Measurements from ENCODE around the gene CCDC192. TPM values are rescaled to one million over a fixed set of nuclear protein-coding genes. Genes with fewer than 3 reads are reported as not detected.

The CCDC192 gene
- polyA plus RNA-seq, 1 donor = 0.88 TPM

DNA sequence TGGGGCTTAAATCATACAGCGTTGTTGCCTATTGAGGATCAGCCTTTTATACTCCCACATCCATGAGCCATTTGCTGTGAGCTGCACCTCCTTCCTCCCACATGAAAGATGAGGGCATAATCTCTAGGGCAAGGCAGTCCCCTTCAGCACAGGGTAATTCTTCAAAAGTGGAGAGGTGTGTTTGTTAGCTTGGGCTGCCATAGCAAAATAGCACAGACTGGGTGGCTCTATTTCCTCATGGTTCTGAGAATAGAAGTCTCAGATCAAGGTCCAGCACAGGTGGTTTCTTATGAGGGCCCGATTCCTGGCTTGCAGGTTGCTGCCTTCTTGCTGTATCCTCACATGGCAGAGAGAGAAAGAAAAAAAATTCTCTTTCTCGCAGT lies 258.6 kb downstream of the CCDC192 start:
- no peak for DNase-seq

DNA sequence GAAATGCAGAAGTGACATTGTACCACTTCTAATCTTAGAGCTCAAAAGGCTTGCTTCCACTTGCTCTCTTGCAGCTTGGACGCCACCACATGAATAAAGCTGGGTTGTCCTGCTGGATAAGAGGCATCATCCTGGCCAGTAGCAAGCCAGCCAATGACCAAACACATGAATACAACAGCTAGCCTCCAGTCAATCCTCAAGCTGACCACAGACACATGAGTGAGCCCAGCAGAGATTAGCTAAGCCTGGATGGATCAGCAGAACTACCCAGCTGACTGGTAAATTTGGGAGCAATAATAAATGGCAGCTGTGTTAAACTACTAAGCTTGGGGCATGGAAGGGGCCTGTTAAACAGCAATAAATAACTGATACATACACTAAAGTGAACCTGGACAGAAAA lies 259.3 kb downstream of the CCDC192 start:
- no peak for DNase-seq

DNA sequence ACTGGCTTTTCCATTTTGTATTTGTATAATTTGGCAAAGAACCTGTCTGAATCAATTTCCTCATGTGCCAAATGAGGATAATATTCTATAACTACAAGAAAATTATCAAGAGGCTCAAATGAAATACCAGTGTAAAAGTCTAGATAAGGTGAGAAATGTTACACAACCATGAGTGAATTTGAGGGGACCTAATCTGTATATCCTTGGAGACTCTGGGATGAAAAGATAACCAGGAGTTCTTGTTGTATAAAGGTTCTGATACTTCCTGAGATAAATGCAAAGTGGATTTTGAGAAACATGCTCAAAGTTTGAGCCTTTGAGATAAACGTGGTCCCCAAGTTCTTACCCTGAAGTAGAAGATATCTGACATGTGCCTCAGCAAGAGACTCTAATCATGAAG lies 260.0 kb downstream of the CCDC192 start:
- no peak for DNase-seq

DNA sequence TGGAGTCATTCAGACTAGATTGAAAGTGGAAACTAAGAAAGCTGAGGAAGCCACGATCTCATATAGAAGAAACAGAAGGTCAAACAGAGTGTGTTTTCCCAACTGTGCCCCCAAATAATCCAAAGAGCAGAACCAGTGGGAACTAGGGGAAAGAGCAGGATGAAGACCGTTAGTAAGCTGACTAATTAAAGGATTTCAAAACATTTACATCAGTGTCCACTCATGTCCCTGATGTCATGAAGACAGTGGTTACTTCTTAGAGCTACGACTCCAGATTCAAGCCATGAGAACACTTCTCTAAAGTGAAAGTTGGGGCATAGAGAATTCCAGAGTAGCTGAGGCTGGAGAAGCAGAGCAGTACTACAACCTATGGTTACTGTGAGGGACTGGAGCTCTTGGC lies 260.7 kb downstream of the CCDC192 start:
- DNase-seq = no peak

DNA sequence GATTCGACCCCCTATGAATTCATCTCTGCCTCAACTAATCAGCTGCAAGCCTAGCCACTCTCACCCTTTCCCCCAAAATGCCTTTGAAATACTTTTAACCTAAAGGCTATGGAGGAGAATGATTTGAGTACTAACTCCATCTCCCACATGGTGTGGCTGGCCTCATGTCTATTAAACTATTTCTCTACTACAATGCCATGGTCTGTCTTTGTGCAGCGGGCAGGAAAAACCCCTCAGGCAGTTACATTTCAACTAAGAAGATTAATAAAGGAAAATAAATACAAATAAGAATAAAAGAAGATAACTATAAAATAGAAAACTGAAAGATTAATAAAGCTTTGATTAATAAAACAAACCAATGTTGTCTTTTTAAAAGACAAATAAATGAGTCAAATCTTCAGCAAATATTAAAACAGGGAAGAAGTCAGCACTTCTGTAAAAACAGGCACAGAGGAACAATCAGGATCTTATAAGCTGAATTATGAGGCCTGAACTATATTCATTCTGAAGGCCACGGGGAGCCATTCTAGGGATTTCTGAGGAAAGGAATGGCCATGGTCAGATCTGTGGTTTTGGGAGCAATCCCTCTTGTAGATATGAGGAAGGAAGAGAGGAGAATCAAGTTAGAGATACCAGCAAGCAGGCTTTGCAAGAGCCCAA lies 264.3 kb downstream of the CCDC192 start:
- DNase-seq = no peak

DNA sequence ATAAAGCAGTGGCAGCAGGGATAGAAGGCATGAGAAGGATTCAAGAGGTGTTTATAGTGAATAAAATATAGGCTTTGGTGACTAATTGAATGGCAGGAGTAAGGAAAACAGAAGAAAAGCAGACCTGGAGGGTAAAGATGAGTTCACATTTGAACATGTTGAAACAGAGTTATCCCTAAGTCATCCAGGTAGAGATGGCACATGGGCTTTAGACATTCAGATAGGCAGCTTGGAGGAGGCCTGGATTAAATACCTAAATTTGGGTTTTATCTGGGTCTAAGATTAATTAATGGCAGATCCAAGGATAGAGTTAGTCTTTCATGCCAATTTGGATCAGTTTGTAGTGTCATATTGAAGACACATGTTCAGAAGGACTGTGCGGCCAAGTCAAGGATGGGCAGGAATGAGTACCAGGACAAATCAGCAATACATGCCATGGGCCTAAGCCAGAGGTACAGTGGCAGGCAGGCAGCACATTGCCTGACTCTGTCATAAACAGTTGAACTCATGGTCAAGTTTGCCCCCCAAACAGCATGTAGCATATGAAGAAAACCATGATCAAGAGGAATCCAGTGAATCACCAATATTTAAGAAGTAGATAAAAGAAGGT lies 264.9 kb downstream of the CCDC192 start:
- DNase-seq = no peak

DNA sequence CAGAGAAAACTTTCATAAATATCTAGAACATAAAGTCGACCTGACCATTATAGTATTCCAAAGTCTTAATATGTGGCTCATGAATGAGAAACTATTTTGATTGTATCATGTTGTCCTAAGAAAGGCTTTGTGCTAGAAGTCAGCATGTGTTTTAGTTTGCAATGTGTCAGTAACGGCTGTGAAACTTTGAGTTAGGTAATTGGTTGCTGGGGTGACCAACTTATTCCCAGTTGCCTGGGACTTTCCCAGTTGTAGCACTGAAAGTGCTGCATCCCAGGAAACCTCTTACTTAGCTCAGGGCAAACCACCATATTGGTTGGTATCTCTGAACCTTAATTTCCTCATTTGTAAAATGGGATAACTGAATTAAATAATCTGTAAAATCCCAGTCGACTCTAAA lies 265.8 kb downstream of the CCDC192 start:
- no peak for DNase-seq

DNA sequence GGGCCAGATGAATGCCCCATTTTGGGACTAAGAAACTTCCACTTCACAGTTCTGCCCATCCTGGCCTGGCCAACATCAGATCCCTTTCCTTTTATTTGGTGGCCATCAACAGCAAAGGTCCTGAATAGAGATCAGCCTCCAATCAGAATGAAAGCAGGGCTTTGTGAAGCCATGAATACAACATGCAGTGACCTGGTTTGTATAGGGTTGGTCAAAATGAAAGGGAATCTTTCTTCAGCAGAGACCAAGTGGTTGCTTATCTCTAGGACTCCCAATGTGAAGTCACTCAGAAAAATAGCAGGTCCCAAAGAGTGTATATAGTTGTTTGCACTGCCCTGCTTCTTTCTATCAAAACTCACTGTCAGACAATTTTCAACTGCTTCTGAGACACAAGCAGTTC lies 266.5 kb downstream of the CCDC192 start:
- DNase-seq = no peak

DNA sequence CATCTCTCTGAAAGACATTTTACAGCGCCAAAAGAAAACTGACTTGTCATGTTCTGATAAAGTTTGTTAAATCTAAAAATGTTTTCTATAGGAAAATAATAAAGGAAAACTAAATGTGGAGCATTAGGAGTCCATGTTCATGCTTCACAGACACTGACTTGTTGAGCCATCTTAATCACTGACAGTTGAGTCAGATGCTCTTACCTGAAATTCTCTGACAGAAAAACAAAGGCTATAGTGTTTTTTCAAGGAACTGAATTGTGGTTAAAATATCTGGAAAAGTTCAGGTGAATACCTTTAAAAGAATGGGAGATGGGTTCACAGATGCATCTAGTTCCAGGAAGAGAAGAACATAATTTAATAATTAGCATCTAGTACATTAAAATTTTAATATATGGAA lies 266.9 kb downstream of the CCDC192 start:
- DNase-seq = no peak

DNA sequence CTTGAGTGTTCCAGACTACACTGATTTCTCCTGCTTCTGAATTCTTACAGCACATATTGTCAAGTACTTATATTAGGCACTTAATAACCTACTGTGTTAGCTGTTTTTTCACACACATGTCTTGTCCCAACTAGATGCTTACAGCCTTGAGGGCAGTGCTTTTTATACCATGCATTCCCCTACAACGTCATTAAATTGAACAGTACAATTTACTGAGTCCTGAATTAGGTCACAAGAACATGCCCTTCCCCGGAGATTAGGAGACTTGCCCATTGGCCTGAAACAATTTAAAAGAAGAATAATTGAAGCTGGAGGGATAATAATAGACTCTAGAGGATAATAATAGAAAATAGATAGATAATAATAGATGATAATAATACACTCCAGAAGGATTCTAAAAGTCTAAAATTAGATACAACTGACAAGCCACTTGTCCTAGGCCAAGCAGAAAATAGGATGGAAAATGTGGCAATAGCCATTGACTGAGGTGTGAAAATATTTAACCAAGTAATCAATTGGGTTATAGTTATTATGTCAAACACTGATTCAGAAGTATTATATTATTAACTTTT lies 267.7 kb downstream of the CCDC192 start:
- DNase-seq = no peak

DNA sequence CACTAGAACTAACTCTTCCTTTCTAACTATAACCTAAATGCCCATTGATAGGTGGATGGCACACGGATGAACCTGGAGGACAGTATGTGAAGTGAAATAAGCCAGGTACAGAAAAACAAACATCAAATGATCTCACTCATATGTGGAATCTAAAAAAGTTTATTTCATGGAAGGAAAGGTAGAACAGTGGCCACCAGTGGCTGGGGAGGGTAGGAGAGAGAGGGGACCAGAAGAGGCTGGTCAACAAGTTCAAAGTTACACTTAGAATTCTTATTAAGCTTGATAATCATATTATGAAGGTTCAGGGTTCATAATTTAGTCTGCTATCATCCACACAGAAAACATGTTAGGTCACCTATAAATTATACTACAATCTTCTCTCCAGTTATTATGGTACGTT lies 272.8 kb downstream of the CCDC192 start:
- no peak for DNase-seq

DNA sequence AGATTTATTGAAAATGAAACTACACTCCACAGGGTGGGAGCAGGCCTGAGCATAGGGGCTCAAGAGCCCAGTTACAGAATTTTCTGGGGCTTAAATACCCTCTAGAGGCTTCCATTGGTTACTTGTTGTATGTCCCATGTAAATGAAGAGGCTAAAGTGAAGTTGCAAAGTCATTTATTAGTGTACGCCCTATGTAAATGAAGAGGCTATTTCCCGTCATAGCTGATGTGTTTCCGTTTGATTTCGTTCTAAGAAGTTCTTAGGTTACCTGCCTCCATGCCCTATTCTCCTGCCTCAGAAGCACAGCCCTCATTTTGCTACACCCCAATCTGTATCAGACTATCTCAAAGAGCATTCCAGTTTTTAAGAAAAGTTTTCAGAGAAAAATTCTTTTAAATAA lies 273.3 kb downstream of the CCDC192 start:
- no peak for DNase-seq

DNA sequence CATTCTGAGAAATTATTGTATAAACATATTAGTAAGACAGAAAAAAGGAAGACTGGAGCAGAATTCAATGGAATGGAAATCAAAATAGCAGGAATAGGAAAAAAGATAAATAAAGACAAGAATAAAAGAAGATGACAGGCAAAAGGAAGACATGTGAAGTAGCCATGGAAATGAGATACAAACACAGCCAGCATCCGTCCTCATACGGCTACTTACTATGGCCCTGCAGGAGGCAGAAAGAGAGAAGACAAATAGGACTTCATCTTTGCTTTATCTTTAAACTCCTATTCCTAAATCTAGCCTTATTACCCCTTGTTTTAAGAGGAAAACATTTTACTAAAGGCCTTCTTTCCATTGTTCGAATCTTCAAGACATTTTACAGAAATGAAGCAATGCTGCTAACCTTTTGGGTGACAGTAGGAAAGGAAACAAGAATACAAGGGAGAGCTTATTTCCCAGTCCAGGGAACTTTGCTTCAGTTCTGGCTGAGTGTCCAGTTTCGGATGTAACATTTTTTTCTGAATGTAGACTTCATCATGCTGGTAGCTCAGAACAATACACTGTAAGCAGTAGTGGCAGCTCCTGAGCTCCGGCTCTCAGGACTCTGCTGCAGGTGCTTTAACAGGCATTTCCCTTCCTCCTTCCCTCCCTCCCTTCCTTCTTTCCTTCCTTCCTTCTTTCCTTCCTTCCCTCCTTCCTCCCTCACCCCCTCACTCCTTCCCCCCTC lies 274.0 kb downstream of the CCDC192 start:
- no peak for DNase-seq

DNA sequence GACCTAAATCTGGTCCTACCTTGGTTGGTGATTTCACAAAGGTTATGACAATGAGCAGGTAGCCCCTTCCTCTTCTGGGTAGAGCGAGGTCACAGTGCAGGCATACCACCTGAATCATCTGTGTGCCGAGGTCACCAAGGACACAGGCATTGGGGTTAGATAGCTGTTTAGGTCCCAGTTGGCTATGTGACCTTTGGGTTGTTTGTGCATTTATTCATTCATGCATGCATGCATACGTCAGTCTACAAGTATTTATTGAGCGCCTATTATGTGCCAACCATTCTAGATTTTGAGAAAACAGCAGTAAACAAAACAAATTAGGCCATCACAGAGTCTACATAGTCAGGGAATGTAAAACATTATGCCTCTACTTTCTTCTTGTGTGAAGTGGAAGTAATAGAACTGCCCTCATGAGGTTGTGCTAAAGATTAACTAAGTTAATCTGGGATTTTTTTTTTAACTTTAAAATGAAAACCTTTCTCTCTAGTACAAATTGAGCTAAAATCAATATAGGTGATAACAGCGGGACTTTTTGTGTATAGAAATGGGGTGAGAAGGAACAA lies 275.6 kb downstream of the CCDC192 start:
- DNase-seq = no peak

DNA sequence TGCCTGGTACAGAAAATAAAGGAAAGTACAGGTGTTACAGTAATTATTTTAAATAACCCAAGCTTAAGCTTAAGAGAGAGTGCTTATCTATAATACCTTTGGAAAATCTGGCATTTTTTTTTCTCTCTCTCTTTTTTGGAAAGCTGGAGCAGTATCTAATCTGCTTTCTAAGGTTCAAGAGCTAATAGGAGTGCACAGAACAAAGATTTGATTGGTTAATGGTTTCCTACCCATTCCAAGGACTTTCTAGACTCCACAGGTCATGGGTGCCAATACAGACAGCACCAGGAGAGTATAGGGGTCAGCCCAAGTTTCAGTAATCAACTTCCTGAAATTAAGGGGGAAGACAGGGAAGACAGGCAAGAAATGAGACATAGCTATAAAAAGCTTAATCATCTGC lies 276.3 kb downstream of the CCDC192 start:
- DNase-seq = no peak

DNA sequence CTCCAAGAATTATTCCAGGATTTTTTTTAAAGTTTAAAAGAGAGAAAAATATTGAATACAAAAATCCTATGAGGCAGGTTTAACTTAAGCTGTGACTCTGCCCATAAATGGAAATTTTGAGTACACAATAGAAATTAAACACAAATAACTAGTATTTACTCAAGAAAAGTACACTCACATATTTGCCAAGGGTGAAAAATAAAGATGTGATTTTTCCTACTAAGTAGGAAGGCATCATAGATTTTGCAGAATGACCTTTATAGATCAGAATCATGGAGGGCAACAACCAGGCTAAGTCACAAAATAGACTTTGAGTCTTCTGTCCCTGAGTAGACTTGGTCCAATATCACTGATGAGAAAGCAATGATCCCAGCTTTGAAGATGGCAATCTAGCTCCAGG lies 277.7 kb downstream of the CCDC192 start:
- no peak for DNase-seq

DNA sequence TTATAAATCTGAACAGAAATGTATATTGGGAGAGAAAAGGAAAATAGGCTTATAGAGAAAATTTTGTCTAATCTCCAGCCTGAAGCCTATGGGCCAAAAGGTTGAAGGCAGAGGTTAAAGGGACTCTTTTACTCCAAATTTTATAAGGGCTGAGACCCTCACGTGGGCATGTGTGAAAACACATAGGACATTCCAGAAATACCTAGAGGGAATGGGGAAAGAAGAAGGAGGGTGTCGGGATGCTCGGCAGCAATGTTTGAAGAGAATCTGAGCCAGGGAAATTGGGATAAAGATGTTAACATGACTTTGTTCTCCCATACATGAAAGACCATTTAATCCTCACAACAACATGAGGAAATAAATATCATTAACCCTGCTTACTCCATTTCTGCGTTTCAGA lies 278.3 kb downstream of the CCDC192 start:
- no peak for DNase-seq

DNA sequence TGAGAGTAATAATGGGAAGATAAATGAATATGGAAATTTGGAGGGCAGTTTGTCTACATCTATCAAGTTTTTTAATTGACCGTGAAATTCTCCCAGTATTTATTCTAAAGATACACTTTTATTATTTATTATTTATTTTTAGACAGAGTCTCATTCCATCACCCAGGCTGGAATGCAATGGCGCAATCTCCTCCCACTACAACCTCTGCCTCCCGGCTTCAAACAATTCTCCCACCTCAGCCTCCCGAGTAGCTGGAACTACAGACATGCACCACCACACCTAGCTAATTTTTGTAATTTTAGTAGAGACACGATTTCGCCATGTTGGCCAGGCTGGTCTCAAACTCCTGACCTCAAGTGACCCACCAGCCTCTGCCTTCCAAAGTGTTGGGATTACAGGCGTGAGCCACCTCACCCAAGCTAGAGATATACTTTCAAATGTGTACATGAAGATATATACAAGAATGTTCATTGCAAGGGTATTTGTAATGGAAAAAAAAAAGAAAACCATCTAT lies 282.7 kb downstream of the CCDC192 start:
- DNase-seq = no peak

DNA sequence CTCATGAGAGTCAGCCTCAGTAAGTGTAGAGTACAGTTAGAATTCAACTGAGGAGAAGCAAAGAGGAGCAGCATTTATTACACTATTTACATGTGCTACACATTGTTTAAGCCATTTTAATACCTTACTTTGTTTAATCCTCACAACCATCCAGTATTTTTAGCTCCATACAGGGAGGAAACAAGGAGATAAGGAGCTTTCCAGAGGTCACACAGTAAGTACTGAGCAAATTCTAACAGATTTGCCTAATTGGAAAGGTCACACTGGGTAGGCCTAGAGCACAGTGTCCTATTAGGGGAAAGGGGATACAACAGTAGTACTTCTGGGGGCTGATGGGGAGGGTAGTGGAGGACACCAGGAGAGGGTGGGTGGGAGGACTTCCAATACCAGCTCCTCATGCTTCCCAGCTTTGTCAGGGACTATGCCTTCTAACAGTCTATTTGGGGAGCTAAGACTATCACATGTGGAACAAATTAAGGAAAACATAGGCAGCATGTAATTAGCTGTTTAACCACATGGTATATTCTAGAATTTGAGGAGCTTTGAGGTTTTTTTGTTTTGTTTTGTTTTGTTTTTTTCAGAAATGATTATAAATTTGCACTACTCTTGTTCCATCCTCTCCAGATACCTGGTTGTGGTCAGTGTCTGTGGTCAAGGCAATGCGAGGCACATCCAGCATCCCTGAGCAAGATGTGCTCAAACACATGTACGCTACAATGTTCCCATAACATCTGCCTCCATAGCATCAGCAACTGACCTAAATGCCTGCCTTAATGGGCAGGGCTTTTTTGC lies 284.4 kb downstream of the CCDC192 start:
- DNase-seq = no peak

DNA sequence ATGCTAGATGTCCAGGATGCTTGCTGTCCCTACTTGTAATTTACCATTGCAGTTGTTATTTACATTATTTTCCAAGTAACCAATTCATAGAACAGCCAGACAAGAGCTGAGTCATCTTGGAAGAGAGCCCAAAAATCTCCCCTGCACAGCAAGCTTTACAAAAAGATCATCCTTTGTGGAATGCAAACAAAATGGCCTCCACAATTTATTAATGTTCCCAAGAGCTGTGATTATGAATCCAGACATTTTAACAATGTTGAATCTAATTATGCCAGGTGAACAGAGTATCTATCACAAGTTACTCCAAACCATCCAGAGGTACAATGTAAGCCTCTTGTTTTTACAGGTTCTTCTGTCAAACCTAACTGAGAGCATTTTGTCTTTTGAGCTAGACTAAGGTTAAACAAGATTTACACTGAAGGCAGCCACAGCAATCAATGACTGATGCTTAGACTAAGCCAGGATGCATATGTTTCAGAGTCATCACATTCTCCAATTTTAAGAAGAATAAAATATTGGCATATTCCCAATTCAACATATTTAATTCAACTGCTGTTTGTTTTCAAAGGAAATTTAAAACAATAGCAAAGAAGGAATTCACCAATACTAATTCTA lies 285.1 kb downstream of the CCDC192 start:
- DNase-seq = peak; percentile 63
